ENCODE results near the gene NPR2. TPM values are rescaled to one million over a fixed set of nuclear protein-coding genes. Genes with fewer than 3 reads are reported as not detected.

NPR2 gene
- total and polyA plus RNA-seq, 2 of the 13 experiments (the other 11 are each of a cell fraction or from before 2014, with no cell fraction given): 7.4 to 9.4 TPM

DNA sequence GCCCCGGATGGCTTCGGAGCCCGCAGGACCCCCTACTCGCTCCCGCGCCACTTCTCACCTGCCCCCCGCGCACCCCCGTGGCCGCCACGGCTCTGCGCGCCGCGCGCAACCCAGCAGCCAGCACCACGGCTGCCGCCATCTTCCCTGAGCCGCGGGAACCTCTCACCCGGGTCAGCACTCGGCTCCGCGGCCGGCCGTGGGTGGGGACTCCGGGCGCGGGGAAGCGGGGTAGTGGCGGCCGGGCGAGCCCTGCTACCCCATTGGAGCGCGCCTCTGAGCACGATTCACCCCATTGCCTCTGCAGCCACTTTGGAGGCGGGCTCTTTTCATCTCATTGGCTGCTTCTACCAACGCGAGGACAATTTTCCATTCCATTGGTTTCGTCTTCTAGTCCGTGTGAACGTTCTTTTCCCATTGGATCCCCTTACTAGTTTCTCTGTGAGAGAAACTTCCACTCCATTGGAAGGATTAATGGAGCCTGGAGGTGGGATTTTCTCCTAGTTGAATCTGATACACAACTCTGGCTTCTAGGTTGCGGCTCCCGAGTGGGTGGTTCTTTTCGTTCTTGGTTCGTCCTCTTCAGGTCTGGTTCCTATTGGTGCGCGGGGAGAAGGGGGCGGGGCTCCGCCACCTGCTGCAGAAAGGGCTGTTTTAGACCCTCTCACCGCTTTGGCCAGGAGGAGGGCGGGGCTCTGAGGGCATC is 23.6 kb downstream of the NPR2 start, which contains the start of gene HINT2 (continued):
- TF ChIP-seq ZNF574 (CRISPR knock-in tag; IDR thresholded peaks at IDR 0.05): peak; percentile 72; the same call in 1 of the 2 replicates
- TF ChIP-seq RFXANK (CRISPR knock-in tag; IDR thresholded peaks at IDR 0.05): no peak; the same call in 1 of the 2 replicates
- TF ChIP-seq NFKBIZ (CRISPR knock-in tag; IDR thresholded peaks at IDR 0.05): no peak
- TF ChIP-seq, protein P1, sequence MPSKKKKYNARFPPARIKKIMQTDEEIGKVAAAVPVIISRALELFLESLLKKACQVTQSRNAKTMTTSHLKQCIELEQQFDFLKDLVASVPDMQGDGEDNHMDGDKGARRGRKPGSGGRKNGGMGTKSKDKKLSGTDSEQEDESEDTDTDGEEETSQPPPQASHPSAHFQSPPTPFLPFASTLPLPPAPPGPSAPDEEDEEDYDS (CRISPR knock-in tag; IDR thresholded peaks at IDR 0.05): peak; percentile 70
- TF ChIP-seq SP1 (IDR thresholded peaks at IDR 0.05): no peak
- no peak; the same call in none of the 2 replicates for TF ChIP-seq SP1 (CRISPR knock-in tag; IDR thresholded peaks at IDR 0.05)
- no peak for TF ChIP-seq ZNF296 (CRISPR knock-in tag; conservative IDR thresholded peaks at IDR 0.05)
- TF ChIP-seq ZNF326 (CRISPR knock-in tag; IDR thresholded peaks at IDR 0.05; ENCODE audit: borderline replicate concordance): no peak
- TF ChIP-seq, protein P2, sequence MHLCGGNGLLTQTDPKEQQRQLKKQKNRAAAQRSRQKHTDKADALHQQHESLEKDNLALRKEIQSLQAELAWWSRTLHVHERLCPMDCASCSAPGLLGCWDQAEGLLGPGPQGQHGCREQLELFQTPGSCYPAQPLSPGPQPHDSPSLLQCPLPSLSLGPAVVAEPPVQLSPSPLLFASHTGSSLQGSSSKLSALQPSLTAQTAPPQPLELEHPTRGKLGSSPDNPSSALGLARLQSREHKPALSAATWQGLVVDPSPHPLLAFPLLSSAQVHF (CRISPR knock-in tag; IDR thresholded peaks at IDR 0.05): no peak
- TF ChIP-seq ZNF589 (CRISPR knock-in tag; conservative IDR thresholded peaks at IDR 0.05): no peak
- no peak for TF ChIP-seq TCF12 (IDR thresholded peaks at IDR 0.05)
- TF ChIP-seq TCF12 (CRISPR knock-in tag; IDR thresholded peaks at IDR 0.05): no peak
- 0 out of 2 replicates have a peak, but pooled peaks have one; percentile 42 for TF ChIP-seq SALL1 (CRISPR knock-in tag; IDR thresholded peaks at IDR 0.05)
- TF ChIP-seq, protein P3, sequence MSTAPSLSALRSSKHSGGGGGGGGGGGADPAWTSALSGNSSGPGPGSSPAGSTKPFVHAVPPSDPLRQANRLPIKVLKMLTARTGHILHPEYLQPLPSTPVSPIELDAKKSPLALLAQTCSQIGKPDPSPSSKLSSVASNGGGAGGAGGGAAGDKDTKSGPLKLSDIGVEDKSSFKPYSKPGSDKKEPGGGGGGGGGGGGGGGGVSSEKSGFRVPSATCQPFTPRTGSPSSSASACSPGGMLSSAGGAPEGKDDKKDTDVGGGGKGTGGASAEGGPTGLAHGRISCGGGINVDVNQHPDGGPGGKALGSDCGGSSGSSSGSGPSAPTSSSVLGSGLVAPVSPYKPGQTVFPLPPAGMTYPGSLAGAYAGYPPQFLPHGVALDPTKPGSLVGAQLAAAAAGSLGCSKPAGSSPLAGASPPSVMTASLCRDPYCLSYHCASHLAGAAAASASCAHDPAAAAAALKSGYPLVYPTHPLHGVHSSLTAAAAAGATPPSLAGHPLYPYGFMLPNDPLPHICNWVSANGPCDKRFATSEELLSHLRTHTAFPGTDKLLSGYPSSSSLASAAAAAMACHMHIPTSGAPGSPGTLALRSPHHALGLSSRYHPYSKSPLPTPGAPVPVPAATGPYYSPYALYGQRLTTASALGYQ (CRISPR knock-in tag; IDR thresholded peaks at IDR 0.05): no peak
- peak; percentile 54; the same call in 1 of the 2 replicates for TF ChIP-seq ZFYVE20 (CRISPR knock-in tag; IDR thresholded peaks at IDR 0.05; ENCODE audit: borderline replicate concordance, low read depth)
- TF ChIP-seq ZNF775 (CRISPR knock-in tag; IDR thresholded peaks at IDR 0.05; ENCODE audit: borderline replicate concordance): no peak
- no peak for TF ChIP-seq TOPORS (CRISPR knock-in tag; IDR thresholded peaks at IDR 0.05)
- no peak; the same call in 1 of the 2 replicates for TF ChIP-seq ZNF451 (CRISPR knock-in tag; IDR thresholded peaks at IDR 0.05)
- no peak for TF ChIP-seq AHR (CRISPR knock-in tag; IDR thresholded peaks at IDR 0.05)
- TF ChIP-seq SYNCRIP (IDR thresholded peaks at IDR 0.05; ENCODE audit: insufficient read depth, low read depth, low read length): no peak
- TF ChIP-seq POLR2AphosphoS5 (IDR thresholded peaks at IDR 0.05; ENCODE audit: low read depth, low read length): peak; percentile 71
